SK-N-SH (cell line): ENCODE results near the gene ST7. TPM values are rescaled to one million over a fixed set of nuclear protein-coding genes. Genes with fewer than 3 reads are reported as not detected.

Experiments used
- CTCF ChIA-PET: fragments of 300-600, 350-600 bp; formaldehyde crosslinking; extraction: SDS; loops from one replicate; lab custom pipeline; 2021; lab: Yijun Ruan, JAX
- POLR2A ChIA-PET: fragments of 350-600 bp; sonication (Branson Sonifier 250); formaldehyde crosslinking; extraction: SDS; loops from one replicate; lab custom pipeline; 2020; ENCODE audit warnings: antibody characterized with exemption, inconsistent platforms; lab: Yijun Ruan, JAX
- DNase-seq: peaks from one replicate; pipeline ENCODE4 v3.0.0; 2012
- H2AFZ ChIP-seq: fragments of 200-600 bp; sonication (generic); 2 replicates; pipeline ENCODE4 v1.8.1; 2016; ENCODE audit warnings: antibody characterized with exemption, mild to moderate bottlenecking, low read depth
- H3F3A ChIP-seq: fragments of 200-600 bp; sonication (generic); replicated peaks from 2 replicates; pipeline ENCODE3; 2016; ENCODE audit warnings: antibody characterized with exemption, mild to moderate bottlenecking; ENCODE audit not compliant: insufficient read depth
- H3K27ac ChIP-seq, 2 experiments: fragments of 200-500 bp in 1 of 2; fragments of 200-600 bp in 1 of 2; sonication (Bioruptor generic) in 1 of 2; sonication (generic), shearing (Covaris generic) in 1 of 2; 2 replicates each; pipeline versions ENCODE4 v1.5.1 to v1.6.1; 2014 to 2016; ENCODE audit warnings: low read depth in 2 of 2, inconsistent platforms in 1 of 2, low read length in 1 of 2, mild to moderate bottlenecking in 1 of 2, mixed read lengths in 1 of 2
- H3K27me3 ChIP-seq: fragments of 200-600 bp; sonication (generic), shearing (Covaris generic); 2 replicates; pipeline ENCODE4 v1.6.1; 2016; ENCODE audit warnings: mixed run types; ENCODE audit not compliant: insufficient read depth
- H3K36me3 ChIP-seq, 2 experiments: fragments of 200-500 bp in 1 of 2; fragments of 200-600 bp in 1 of 2; sonication (Bioruptor generic) in 1 of 2; sonication (generic) in 1 of 2; replicated peaks in 1 of 2; 2 replicates each; pipeline versions ENCODE3 to v1.5.1; 2014 to 2016; ENCODE audit warnings: low read length in 1 of 2, mild to moderate bottlenecking in 1 of 2; ENCODE audit not compliant: insufficient read depth in 2 of 2, control insufficient read depth in 1 of 2
- H3K4me1 ChIP-seq, 2 experiments: fragments of 200-500 bp in 1 of 2; fragments of 200-600 bp in 1 of 2; sonication (Bioruptor generic) in 1 of 2; sonication (generic), shearing (Covaris generic) in 1 of 2; 2 replicates each; pipeline versions ENCODE4 v1.5.1 to v1.6.1; 2014 to 2016; ENCODE audit warnings: low read depth in 1 of 2, low read length in 1 of 2, mixed run types in 1 of 2; ENCODE audit not compliant: insufficient read depth in 2 of 2, control insufficient read depth in 1 of 2
- H3K4me2 ChIP-seq: fragments of 200-600 bp; sonication (generic), shearing (Covaris generic); 2 replicates; pipeline ENCODE4 v1.6.1; 2017; ENCODE audit warnings: mixed run types
- H3K4me3 ChIP-seq, 2 experiments: fragments of 200-500 bp in 1 of 2; fragments of 200-600 bp in 1 of 2; sonication (Bioruptor generic) in 1 of 2; sonication (generic), shearing (Covaris generic) in 1 of 2; 2 replicates each; pipeline versions ENCODE4 v1.5.1 to v1.8.1; 2014 to 2016; ENCODE audit warnings: low read depth in 2 of 2, inconsistent platforms in 1 of 2, low read length in 1 of 2, mild to moderate bottlenecking in 1 of 2, mixed read lengths in 1 of 2, moderate library complexity in 1 of 2
- H3K79me2 ChIP-seq: fragments of 200-600 bp; sonication (generic); 2 replicates; pipeline ENCODE4 v1.8.1; 2017; ENCODE audit warnings: mild to moderate bottlenecking; ENCODE audit not compliant: insufficient read depth
- H3K9ac ChIP-seq: fragments of 200-600 bp; sonication (generic); 2 replicates; pipeline ENCODE4 v1.6.1; 2017; ENCODE audit warnings: mixed run types
- H3K9me2 ChIP-seq: fragments of 200-600 bp; sonication (generic); 2 replicates; pipeline ENCODE4 v1.6.1; 2017; ENCODE audit warnings: mixed run types
- H3K9me3 ChIP-seq: fragments of 200-600 bp; sonication (generic); 2 replicates; pipeline ENCODE4 v1.6.1; 2017; ENCODE audit warnings: mixed run types, mild to moderate bottlenecking, moderate library complexity
- H4K20me1 ChIP-seq: fragments of 200-600 bp; sonication (generic); 2 replicates; pipeline ENCODE4 v1.6.1; 2017; ENCODE audit warnings: mild to moderate bottlenecking, mixed run types; ENCODE audit not compliant: insufficient read depth
- CHD2 ChIP-seq: fragments of 150-350 bp; IDR thresholded peaks from 2 replicates; pipeline ENCODE4 v1.6.1; 2018; ENCODE audit warnings: low read length; ENCODE audit not compliant: partially characterized antibody
- ELF1 ChIP-seq: IDR thresholded peaks from 2 replicates; pipeline ENCODE4 v1.4.0; 2012
- EP300 ChIP-seq, 2 experiments: IDR thresholded peaks; 2 replicates each; pipeline versions ENCODE4 v1.4.0 to v1.6.1; 2012; ENCODE audit warnings: borderline replicate concordance in 1 of 2, low read depth in 1 of 2, low read length in 1 of 2
- EZH2phosphoT487 ChIP-seq: fragments of 200-600 bp; sonication (generic); IDR thresholded peaks from 2 replicates; pipeline ENCODE4 v1.6.1; 2017; ENCODE audit warnings: low read depth, mixed run types, mild to moderate bottlenecking, antibody characterized with exemption, moderate library complexity, borderline replicate concordance
- GABPA ChIP-seq: IDR thresholded peaks from 2 replicates; pipeline ENCODE4 v1.4.0; 2012; ENCODE audit warnings: low read depth, mild to moderate bottlenecking
- GATA2 ChIP-seq: sonication (generic); formaldehyde crosslinking; IDR thresholded peaks from 2 replicates; pipeline ENCODE4 v1.5.0; 2020; ENCODE audit warnings: mild to moderate bottlenecking, missing genetic modification reagents
- IRF3 ChIP-seq: fragments of 150-350 bp; IDR thresholded peaks from 2 replicates; pipeline ENCODE4 v1.6.1; 2016; ENCODE audit warnings: mild to moderate bottlenecking, low read depth, low read length
- MAX ChIP-seq: IDR thresholded peaks from 2 replicates; pipeline ENCODE4 v1.4.0; 2012; ENCODE audit warnings: low read depth
- MEF2A ChIP-seq: IDR thresholded peaks from 2 replicates; pipeline ENCODE4 v1.4.0; 2012; ENCODE audit warnings: low read depth, borderline replicate concordance
- MXI1 ChIP-seq: IDR thresholded peaks from 2 replicates; pipeline ENCODE4 v1.6.1; 2012; ENCODE audit warnings: mild to moderate bottlenecking, low read depth, low read length, improper control_type of control experiment
- NRF1 ChIP-seq: IDR thresholded peaks from 2 replicates; pipeline ENCODE4 v1.6.1; 2012; ENCODE audit warnings: low read depth, mild to moderate bottlenecking, low read length
- REST ChIP-seq: IDR thresholded peaks from 2 replicates; pipeline ENCODE4 v1.6.1; 2012; ENCODE audit warnings: mild to moderate bottlenecking, low read depth, low read length, moderate library complexity
- SMC3 ChIP-seq: IDR thresholded peaks from 2 replicates; pipeline ENCODE4 v1.6.1; 2012; ENCODE audit warnings: low read depth, low read length, improper control_type of control experiment
- TAF1 ChIP-seq: IDR thresholded peaks from 2 replicates; pipeline ENCODE4 v1.6.1; 2012; ENCODE audit warnings: low read depth, mild to moderate bottlenecking, low read length, moderate library complexity, borderline replicate concordance
- TEAD4 ChIP-seq: IDR thresholded peaks from 2 replicates; pipeline ENCODE4 v1.4.0; 2012; ENCODE audit warnings: mild to moderate bottlenecking, borderline replicate concordance; ENCODE audit not compliant: insufficient read depth
- USF1 ChIP-seq: IDR thresholded peaks from 2 replicates; pipeline ENCODE4 v1.4.0; 2012; ENCODE audit warnings: low read depth, borderline replicate concordance
- YY1 ChIP-seq: IDR thresholded peaks from 2 replicates; pipeline ENCODE4 v1.4.0; 2012; ENCODE audit warnings: low read depth, mild to moderate bottlenecking
- WGBS: methylation state at CpG from one replicate; pipeline ENCODE4 v1.1.6; 2017; ENCODE audit warnings: low lambda C conversion rate; 5-methylcytosine and 5-hydroxymethylcytosine counted together
- polyA plus RNA-seq, 3 experiments: library from polyadenylated mRNA; depleted of rRNA; stranded (reverse); fragments of >200 nt; gene quantifications; 2 replicates each; pipeline ENCODE4 v1.2.3, GENCODE V29; 2012
- TF ChIP-seq, protein P1 (sequence below): fragments of 150-350 bp; IDR thresholded peaks from 2 replicates; pipeline ENCODE4 v1.6.1; 2017; ENCODE audit warnings: antibody characterized with exemption, low read length, low read depth, borderline replicate concordance

ST7 gene
- polyA plus RNA-seq, 1 of the 3 experiments (the other 2 are of a cell fraction) = 23.5 TPM

DNA sequence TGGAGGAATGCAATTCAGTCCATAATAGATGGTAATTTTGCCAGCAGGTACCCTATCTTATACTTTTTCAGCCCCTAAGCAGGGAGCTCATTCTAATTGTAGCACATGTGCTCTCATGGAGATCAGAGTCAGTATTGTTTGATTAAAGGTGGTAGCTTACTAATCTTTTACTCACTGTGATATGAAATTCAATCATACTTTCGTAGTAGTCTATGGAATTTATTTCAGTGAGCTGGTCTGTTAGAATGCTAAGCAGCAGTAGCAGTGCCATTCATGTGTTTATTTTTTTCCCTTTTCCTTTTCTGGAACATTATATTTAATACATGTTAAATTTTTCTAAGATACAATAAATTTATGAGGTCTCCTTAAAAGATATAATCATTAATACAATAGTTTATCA is 109.0 kb downstream of the ST7 start:
- H4K20me1 ChIP-seq = no peaks in the 10 kb centered on the region
- no peak overlapping the region for H3K4me2 ChIP-seq
- H3K9me2 ChIP-seq = no peaks in the 10 kb centered on the region
- H3K79me2 ChIP-seq = peaks cover 21% of the 10 kb centered on the region
- no peak overlapping the region for H3K4me3 ChIP-seq
- 0 out of 4 replicates have a peak, but pooled peaks cover 0 to 4% of the 10 kb centered on the region in 2 experiments for H3K4me1 ChIP-seq
- POLR2A ChIA-PET = no interaction called here
- H3F3A ChIP-seq = peaks cover 15% of the 10 kb centered on the region
- CTCF ChIA-PET = interaction anchor here (1.1 to 3.1 kb wide), 6 partner anchors 19 to 77 kb away, joined by 3 to 9 read pairs (median 4); no protein-coding TSS in a partner anchor
- peak overlapping the region in 1 of 2 experiments; percentile 56; a peak in 2 of 4 replicates for H3K27ac ChIP-seq
- WGBS = 79% methylated on average over 1 of the region's 1 CpG
- H3K36me3 ChIP-seq = no peaks in the 10 kb centered on the region
- no peaks in the 10 kb centered on the region for H3K9me3 ChIP-seq
- TF ChIP-seq MXI1 (no peak), YY1 (no peak), SMC3 (no peak), CHD2 (no peak), ELF1 (no peak), TEAD4 (no peak), GABPA (no peak), IRF3 (no peak), GATA2 (CRISPR knock-in tag) (no peak), MEF2A (no peak), MAX (no peak), TAF1 (no peak), REST (no peak), USF1 (no peak), EP300 (IDR thresholded peaks at IDR 0.05; ENCODE audit: borderline replicate concordance in 1 of 2, low read depth in 1 of 2, low read length in 1 of 2) (no peak), EZH2phosphoT487 (no peak), NRF1 (no peak)
- TF ChIP-seq, protein P1, sequence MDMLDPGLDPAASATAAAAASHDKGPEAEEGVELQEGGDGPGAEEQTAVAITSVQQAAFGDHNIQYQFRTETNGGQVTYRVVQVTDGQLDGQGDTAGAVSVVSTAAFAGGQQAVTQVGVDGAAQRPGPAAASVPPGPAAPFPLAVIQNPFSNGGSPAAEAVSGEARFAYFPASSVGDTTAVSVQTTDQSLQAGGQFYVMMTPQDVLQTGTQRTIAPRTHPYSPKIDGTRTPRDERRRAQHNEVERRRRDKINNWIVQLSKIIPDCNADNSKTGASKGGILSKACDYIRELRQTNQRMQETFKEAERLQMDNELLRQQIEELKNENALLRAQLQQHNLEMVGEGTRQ = no peak
- peak overlapping the region; percentile 23; the same call in 1 of the 2 replicates for H3K9ac ChIP-seq
- H3K27me3 ChIP-seq = no peaks in the 10 kb centered on the region
- DNase-seq = no peak
- no peak overlapping the region for H2AFZ ChIP-seq
